Naive thymus-derived CD4-positive, alpha-beta T cell (primary cell): ENCODE data around the gene PKD1L1. TPM values are rescaled to one million over a fixed set of nuclear protein-coding genes. Genes with fewer than 3 reads are reported as not detected.

Source experiments
- ATAC-seq: fragments of 150-1000 bp; cut with Tn5 transposase; 2 replicates; pipeline ENCODE4 v1.10.0; 2021; ENCODE audit warnings: mild to moderate bottlenecking, moderate library complexity
- CTCF ChIA-PET: fragments of 350-600 bp; sonication (Branson Sonifier 250); formaldehyde crosslinking; loops from one replicate; lab custom pipeline; 2021; ENCODE audit warnings: antibody characterized with exemption; lab: Charles Lee
- POLR2A ChIA-PET: fragments of 350-600 bp; sonication (Branson Sonifier 250); formaldehyde crosslinking; loops from one replicate; lab custom pipeline; 2021; ENCODE audit warnings: antibody characterized with exemption, inconsistent platforms; lab: Charles Lee
- DNase-seq, 9 donors: peaks; one replicate each; pipeline versions ENCODE4 v3.0.0 to v3.0.0-alpha.2; 2020 to 2022; ENCODE audit warnings: mixed read lengths in 1 of 9
- H3K27ac ChIP-seq: one replicate; pipeline ENCODE4 v1.7.0; 2013; ENCODE audit warnings: mild to moderate bottlenecking, low read depth, low read length, moderate library complexity
- H3K27me3 ChIP-seq, 2 donors: one replicate each; pipeline ENCODE4 v1.7.0; 2013; ENCODE audit warnings: low read length in 2 of 2, mild to moderate bottlenecking in 2 of 2, moderate library complexity in 2 of 2; ENCODE audit not compliant: control insufficient read depth in 2 of 2, insufficient read depth in 2 of 2
- H3K36me3 ChIP-seq, 3 experiments: 1 replicate in 2 of 3; 2 replicates in 1 of 3; pipeline ENCODE4 v1.7.0; 2013; ENCODE audit warnings: low read length in 3 of 3, mild to moderate bottlenecking in 3 of 3, moderate library complexity in 1 of 3; ENCODE audit not compliant: insufficient read depth in 3 of 3, control insufficient read depth in 2 of 3
- H3K4me1 ChIP-seq, 2 donors: one replicate each; pipeline ENCODE4 v1.7.0; 2013; ENCODE audit warnings: low read length in 2 of 2, mild to moderate bottlenecking in 2 of 2, moderate library complexity in 1 of 2; ENCODE audit not compliant: control insufficient read depth in 2 of 2, insufficient read depth in 2 of 2
- H3K4me3 ChIP-seq: 2 replicates; pipeline ENCODE4 v1.7.0; 2013; ENCODE audit warnings: mild to moderate bottlenecking, low read length
- H3K9me3 ChIP-seq, 3 experiments: 1 replicate in 2 of 3; 2 replicates in 1 of 3; pipeline ENCODE4 v1.7.0; 2013; ENCODE audit warnings: low read length in 3 of 3; ENCODE audit not compliant: control insufficient read depth in 2 of 3
- H3K27ac Mint-ChIP-seq, 9 donors: one replicate each; pipeline ENCODE4 v1.8.0; 2020 to 2022; ENCODE audit warnings: mixed read lengths in 9 of 9, mild to moderate bottlenecking in 8 of 9, moderate library complexity in 5 of 9, inconsistent platforms in 2 of 9
- H3K27me3 Mint-ChIP-seq, 5 donors: one replicate each; pipeline ENCODE4 v1.8.0; 2021 to 2022; ENCODE audit warnings: mixed read lengths in 5 of 5, mild to moderate bottlenecking in 1 of 5
- H3K36me3 Mint-ChIP-seq, 5 donors: one replicate each; pipeline ENCODE4 v1.8.0; 2020 to 2022; ENCODE audit warnings: mixed read lengths in 5 of 5, mild to moderate bottlenecking in 3 of 5, inconsistent platforms in 1 of 5
- H3K4me1 Mint-ChIP-seq, 7 donors: one replicate each; pipeline ENCODE4 v1.8.0; 2020 to 2022; ENCODE audit warnings: mixed read lengths in 7 of 7, mild to moderate bottlenecking in 3 of 7, inconsistent platforms in 1 of 7
- H3K4me3 Mint-ChIP-seq, 10 donors: one replicate each; pipeline ENCODE4 v1.8.0; 2020 to 2022; ENCODE audit warnings: mild to moderate bottlenecking in 10 of 10, mixed read lengths in 10 of 10, moderate library complexity in 6 of 10, inconsistent platforms in 2 of 10
- H3K9me3 Mint-ChIP-seq, 11 donors: one replicate each; pipeline ENCODE4 v1.8.0; 2020 to 2022; ENCODE audit warnings: mixed read lengths in 11 of 11, mild to moderate bottlenecking in 4 of 11, inconsistent platforms in 1 of 11, moderate library complexity in 1 of 11
- intact Hi-C, 2 donors: fragments of 100-400 bp; cut with micrococcal nuclease; formaldehyde crosslinking; loops; one replicate each; pipeline ENCODE4 v1.15.1; 2023
- polyA plus RNA-seq, 2 donors: library from polyadenylated mRNA; unstranded; fragments of 300-500 nt; fragmentation: Illumina TruSeq; gene quantifications; one replicate each; pipeline ENCODE4 v1.2.3, GENCODE V29; 2021
- total RNA-seq, 6 experiments: library from RNA in 5 of 6; stranded (reverse) in 5 of 6; gene quantifications; 1 replicate in 5 of 6; 2 replicates in 1 of 6; pipeline ENCODE4 v1.2.3 and lab custom pipeline; 2021 to 2026

Gene PKD1L1
- total and polyA plus RNA-seq, 7 experiments from 2014 or later: 0.07 to 1.5 (median 0.83) TPM; not detected in 1

- H3K4me3 Mint-ChIP-seq: no peak overlapping the region
- H3K9me3 Mint-ChIP-seq: no peaks in the 10 kb centered on the region
- H3K4me3 ChIP-seq: no peak overlapping the region
- no peaks in the 10 kb centered on the region for H3K9me3 ChIP-seq
- no peak overlapping the region for H3K27ac ChIP-seq
- no peaks in the 10 kb centered on the region for H3K36me3 Mint-ChIP-seq
- no peaks in the 10 kb centered on the region for H3K4me1 ChIP-seq
- DNase-seq: no peak
- H3K27me3 Mint-ChIP-seq: peaks cover 0 to 2% (median 0%) of the 10 kb centered on the region in 5 donors
- CTCF ChIA-PET: interaction anchor here (0.7 kb wide), 1 partner anchor 656 kb away, joined by 4 read pairs; no protein-coding TSS in a partner anchor
- intact Hi-C loops: no loop called here
- H3K4me1 Mint-ChIP-seq: no peaks in the 10 kb centered on the region
- POLR2A ChIA-PET: no interaction called here
- H3K27ac Mint-ChIP-seq: no peak overlapping the region
- ATAC-seq: no peak
- H3K27me3 ChIP-seq: no peaks in the 10 kb centered on the region
- no peaks in the 10 kb centered on the region for H3K36me3 ChIP-seq
These were observed 82.1 kb downstream of the PKD1L1 start for GRCh38 chr7:47866120-47866519.

GRCh38 chr7:47852330-47853245 lies 95.7 kb downstream of the PKD1L1 start:
- POLR2A ChIA-PET: no interaction called here

GRCh38 chr7:47847207-47847606 lies 101.1 kb downstream of the PKD1L1 start:
- Histone ChIP-seq H3K4me1 (no peaks in the 10 kb centered on the region), H3K4me3 (no peak overlapping the region), H3K27ac (no peak overlapping the region), H3K27me3 (no peaks in the 10 kb centered on the region), H3K36me3 (no peaks in the 10 kb centered on the region), H3K9me3 (no peaks in the 10 kb centered on the region)
- CTCF ChIA-PET: no interaction called here
- Mint-ChIP-seq H3K27ac (no peak overlapping the region), H3K27me3 (peaks cover 0 to 11% (median 0%) of the 10 kb centered on the region in 5 donors), H3K9me3 (no peaks in the 10 kb centered on the region), H3K36me3 (no peaks in the 10 kb centered on the region), H3K4me1 (no peaks in the 10 kb centered on the region), H3K4me3 (no peak overlapping the region)
- DNase-seq: no peak
- intact Hi-C loops: no loop called here
- POLR2A ChIA-PET: no interaction called here
- ATAC-seq: no peak

More at GRCh38 chr7:47852330-47853245, 95.7 kb downstream of the PKD1L1 start:
- no peaks in the 10 kb centered on the region for H3K9me3 Mint-ChIP-seq
- DNase-seq (no peak), ATAC-seq (no peak)
- H3K4me1 Mint-ChIP-seq: no peaks in the 10 kb centered on the region
- H3K4me3 ChIP-seq: no peak overlapping the region
- H3K9me3 ChIP-seq: no peaks in the 10 kb centered on the region
- intact Hi-C loops: no loop called here
- H3K27me3 Mint-ChIP-seq: peaks cover 0 to 3% (median 0%) of the 10 kb centered on the region in 5 donors
- no peaks in the 10 kb centered on the region for H3K4me1 ChIP-seq
- CTCF ChIA-PET: no interaction called here
- no peaks in the 10 kb centered on the region for H3K36me3 ChIP-seq
- H3K27me3 ChIP-seq: no peaks in the 10 kb centered on the region
- no peaks in the 10 kb centered on the region for H3K36me3 Mint-ChIP-seq
- no peak overlapping the region for H3K27ac Mint-ChIP-seq
- H3K4me3 Mint-ChIP-seq: no peak overlapping the region
- H3K27ac ChIP-seq: no peak overlapping the region

GRCh38 chr7:47846138-47846836 lies 102.0 kb downstream of the PKD1L1 start:
- Mint-ChIP-seq H3K4me3 (no peak overlapping the region), H3K27ac (no peak overlapping the region), H3K27me3 (peaks cover 0 to 11% (median 0%) of the 10 kb centered on the region in 5 donors), H3K9me3 (no peaks in the 10 kb centered on the region), H3K36me3 (no peaks in the 10 kb centered on the region), H3K4me1 (no peaks in the 10 kb centered on the region)
- no peaks in the 10 kb centered on the region for H3K9me3 ChIP-seq
- H3K4me1 ChIP-seq: no peaks in the 10 kb centered on the region
- H3K4me3 ChIP-seq: no peak overlapping the region
- H3K36me3 ChIP-seq: no peaks in the 10 kb centered on the region
- DNase-seq (no peak), ATAC-seq (no peak)
- ChIA-PET POLR2A (no interaction called here), CTCF (no interaction called here)
- H3K27ac ChIP-seq: no peak overlapping the region
- intact Hi-C loops: no loop called here
- no peaks in the 10 kb centered on the region for H3K27me3 ChIP-seq

- H3K4me3 Mint-ChIP-seq: no peak overlapping the region
- intact Hi-C loops: no loop called here
- Histone ChIP-seq H3K36me3 (no peaks in the 10 kb centered on the region), H3K4me3 (no peak overlapping the region), H3K27me3 (no peaks in the 10 kb centered on the region), H3K27ac (no peak overlapping the region), H3K9me3 (no peaks in the 10 kb centered on the region), H3K4me1 (no peaks in the 10 kb centered on the region)
- ATAC-seq: no peak
- no peaks in the 10 kb centered on the region for H3K9me3 Mint-ChIP-seq
- H3K27ac Mint-ChIP-seq: no peak overlapping the region
- H3K27me3 Mint-ChIP-seq: peaks cover 0 to 11% (median 0%) of the 10 kb centered on the region in 5 donors
- no peaks in the 10 kb centered on the region for H3K36me3 Mint-ChIP-seq
- no peak for DNase-seq
- no peaks in the 10 kb centered on the region for H3K4me1 Mint-ChIP-seq
- POLR2A ChIA-PET: no interaction called here
- CTCF ChIA-PET: interaction anchor here (0.6 kb wide), 1 partner anchor 1999 kb away, joined by 5 read pairs; no protein-coding TSS in a partner anchor
These were observed 104.0 kb downstream of the PKD1L1 start for GRCh38 chr7:47844311-47844710.

- no peak overlapping the region for H3K27ac ChIP-seq
- H3K36me3 ChIP-seq: no peaks in the 10 kb centered on the region
- no peaks in the 10 kb centered on the region for H3K9me3 Mint-ChIP-seq
- intact Hi-C loops: no loop called here
- no peaks in the 10 kb centered on the region for H3K36me3 Mint-ChIP-seq
- H3K4me3 ChIP-seq: no peak overlapping the region
- no peaks in the 10 kb centered on the region for H3K9me3 ChIP-seq
- no peak overlapping the region for H3K27ac Mint-ChIP-seq
- no peak overlapping the region for H3K4me3 Mint-ChIP-seq
- H3K27me3 Mint-ChIP-seq: peaks cover 0 to 11% (median 0%) of the 10 kb centered on the region in 5 donors
- no peaks in the 10 kb centered on the region for H3K4me1 ChIP-seq
- no peaks in the 10 kb centered on the region for H3K27me3 ChIP-seq
- H3K4me1 Mint-ChIP-seq: no peaks in the 10 kb centered on the region
- ATAC-seq (no peak), DNase-seq (no peak)
- CTCF ChIA-PET: no interaction called here
- POLR2A ChIA-PET: no interaction called here
These were observed 105.0 kb downstream of the PKD1L1 start for GRCh38 chr7:47843291-47843690.
